GM12878 (cell line): ENCODE measurements around the gene RACGAP1. TPM values are rescaled to one million over a fixed set of nuclear protein-coding genes. Genes with fewer than 3 reads are reported as not detected.

Source experiments
- ATAC-seq: fragments of 200-7000 bp; cut with Tn5 transposase; 3 replicates; pipeline ENCODE4 v1.9.1; 2020; ENCODE audit warnings: mild to moderate bottlenecking, moderate library complexity
- BruUV-seq: library from RNA; stranded (reverse); fragments of 400-500 nt; replicated peaks from 2 replicates; lab custom pipeline; 2021; lab: Mats Ljungman, UMichigan
- CTCF ChIA-PET: fragments of 300-600 bp; sonication (Branson Sonifier 250); formaldehyde crosslinking; extraction: SDS; loops from one replicate; lab custom pipeline; 2021; ENCODE audit warnings: inconsistent platforms; lab: Yijun Ruan, JAX
- POLR2A ChIA-PET: fragments of 350-600 bp; formaldehyde crosslinking; extraction: SDS; loops from one replicate; lab custom pipeline; 2021; ENCODE audit warnings: inconsistent platforms; lab: Charles Lee
- RAD21 ChIA-PET: fragments of 300-600 bp; sonication (Branson Sonifier 250); formaldehyde crosslinking; loops from one replicate; lab custom pipeline; 2023; ENCODE audit warnings: antibody characterized with exemption; ENCODE audit not compliant: unreplicated experiment; lab: Charles Lee
- SMC1A ChIA-PET: fragments of 300-600 bp; sonication (Branson Sonifier 250); formaldehyde crosslinking; loops from one replicate; lab custom pipeline; 2023; ENCODE audit not compliant: unreplicated experiment, uncharacterized antibody; lab: Charles Lee
- DNase-seq: peaks from one replicate; pipeline ENCODE4 v3.0.0-alpha.2; 2011; ENCODE audit warnings: low read depth, low spot score
- FAIRE-seq: peaks from 3 replicates; lab custom pipeline; 2011; peaks lifted over from hg19 to GRCh38; lab: Jason Lieb, UNC
- H2AFZ ChIP-seq: 2 replicates; pipeline ENCODE4 v1.6.0; 2011; ENCODE audit warnings: low read depth, low read length, control low read depth; ENCODE audit not compliant: control insufficient read depth
- H3K27ac ChIP-seq: 2 replicates; pipeline ENCODE4 v1.5.1; 2011; ENCODE audit warnings: control low read depth; ENCODE audit not compliant: control insufficient read depth, insufficient read depth
- H3K27me3 ChIP-seq, 2 experiments: replicated peaks in 1 of 2; 2 replicates each; pipeline versions ENCODE4 v1.6.0 to v1.6.1; 2011; ENCODE audit warnings: low read length in 1 of 2; ENCODE audit not compliant: control insufficient read depth in 2 of 2, insufficient read depth in 2 of 2
- H3K36me3 ChIP-seq, 2 experiments: 2 replicates each; pipeline ENCODE4 v1.5.1; 2011; ENCODE audit warnings: low read length in 1 of 2; ENCODE audit not compliant: control insufficient read depth in 2 of 2, insufficient read depth in 2 of 2
- H3K4me1 ChIP-seq: 2 replicates; pipeline ENCODE4 v1.6.1; 2011; ENCODE audit warnings: mild to moderate bottlenecking, low read length, moderate library complexity, mixed read lengths; ENCODE audit not compliant: control insufficient read depth, insufficient read depth
- H3K4me2 ChIP-seq: 2 replicates; pipeline ENCODE4 v1.6.0; 2011; ENCODE audit warnings: control low read depth; ENCODE audit not compliant: control insufficient read depth, insufficient read depth
- H3K4me3 ChIP-seq: fragments of 200-600 bp; sonication (generic); 2 replicates; pipeline ENCODE4 v1.5.1; 2016
- H3K79me2 ChIP-seq: 2 replicates; pipeline ENCODE4 v1.6.0; 2011; ENCODE audit warnings: low read length; ENCODE audit not compliant: control insufficient read depth, insufficient read depth
- H3K9ac ChIP-seq: 2 replicates; pipeline ENCODE4 v1.8.0; 2011; ENCODE audit warnings: low read length, control low read depth, mixed read lengths; ENCODE audit not compliant: control insufficient read depth, insufficient read depth
- H3K9me3 ChIP-seq: replicated peaks from 3 replicates; pipeline ENCODE4 v1.5.1; 2011; ENCODE audit warnings: mild to moderate bottlenecking, low read length; ENCODE audit not compliant: control insufficient read depth, insufficient read depth
- H4K20me1 ChIP-seq: 2 replicates; pipeline ENCODE4 v1.6.0; 2011; ENCODE audit not compliant: control insufficient read depth, insufficient read depth
- HDAC6 ChIP-seq: fragments of 200-600 bp; sonication (generic); IDR thresholded peaks from one replicate; pipeline ENCODE4 v1.8.0; 2017; ENCODE audit warnings: antibody characterized with exemption; ENCODE audit not compliant: unreplicated experiment
- SREBF2 ChIP-seq: IDR thresholded peaks from 2 replicates; pipeline ENCODE4 v1.6.1; 2012; ENCODE audit warnings: mild to moderate bottlenecking, low read length
- WGBS: methylation state at CpG from one replicate; pipeline ENCODE4 v1.1.6; 2016; ENCODE audit warnings: low lambda C conversion rate; ENCODE audit not compliant: insufficient replicate concordance, insufficient coverage; ENCODE audit errors: missing lambda C conversion rate; 5-methylcytosine and 5-hydroxymethylcytosine counted together
- in situ Hi-C: fragments of 300-500 bp; cut with MboI; formaldehyde crosslinking; loops from 9 replicates; pipeline ENCODE4 v1.14.3; 2018; ENCODE audit warnings: mixed read lengths
- intact Hi-C: fragments of 100-400 bp; cut with micrococcal nuclease; formaldehyde crosslinking; loops from one replicate; pipeline ENCODE4 v1.14.2; 2022; ENCODE audit not compliant: unreplicated experiment
- polyA plus RNA-seq, 11 experiments: library from polyadenylated mRNA; depleted of rRNA in 4 of 11; unstranded in 6 of 11; stranded (reverse) in 5 of 11; fragments of >200 nt; fragmentation: Nextera tagmentation in 4 of 11; fragmentation: Illumina TruSeq in 1 of 11; extraction: Ambion mirVana in 4 of 11; extraction: Trizol in 1 of 11; gene quantifications; 1 replicate in 1 of 11; 2 replicates in 10 of 11; pipeline versions ENCODE4 v1.2.1 to v1.2.3, GENCODE V29; 2011 to 2016; ENCODE audit warnings: inconsistent platforms in 2 of 11, missing spikeins in 2 of 11, low read depth in 1 of 11
- total RNA-seq, 4 experiments: library from RNA; depleted of rRNA in 3 of 4; stranded (reverse); fragments of >200 nt in 3 of 4; fragmentation: Illumina TruSeq in 1 of 4; extraction: Trizol in 1 of 4; gene quantifications; 2 replicates each; pipeline versions ENCODE4 v1.2.1 to v1.2.3, GENCODE V29; 2013 to 2021
- TF ChIP-seq, protein P1 (sequence below): fragments of 450-650 bp; IDR thresholded peaks from 2 replicates; pipeline ENCODE4 v1.6.1; 2016; ENCODE audit warnings: mild to moderate bottlenecking, moderate library complexity, borderline replicate concordance

Gene RACGAP1
- total and polyA plus RNA-seq, 10 of the 15 experiments (the other 5 are each of a cell fraction or from before 2014, with no cell fraction given) = 32.4 to 87.9 (median 76.2) TPM

GRCh38 chr12:49946497-49946896, 78.8 kb downstream of the RACGAP1 start:
- H3K9me3 ChIP-seq = no peaks in the 10 kb centered on the region
- no peaks in the 10 kb centered on the region for H3K79me2 ChIP-seq
- no peak overlapping the region for H3K4me2 ChIP-seq
- H3K9ac ChIP-seq = no peak overlapping the region
- TF ChIP-seq SREBF2 (no peak), HDAC6 (no peak)
- TF ChIP-seq, protein P1, sequence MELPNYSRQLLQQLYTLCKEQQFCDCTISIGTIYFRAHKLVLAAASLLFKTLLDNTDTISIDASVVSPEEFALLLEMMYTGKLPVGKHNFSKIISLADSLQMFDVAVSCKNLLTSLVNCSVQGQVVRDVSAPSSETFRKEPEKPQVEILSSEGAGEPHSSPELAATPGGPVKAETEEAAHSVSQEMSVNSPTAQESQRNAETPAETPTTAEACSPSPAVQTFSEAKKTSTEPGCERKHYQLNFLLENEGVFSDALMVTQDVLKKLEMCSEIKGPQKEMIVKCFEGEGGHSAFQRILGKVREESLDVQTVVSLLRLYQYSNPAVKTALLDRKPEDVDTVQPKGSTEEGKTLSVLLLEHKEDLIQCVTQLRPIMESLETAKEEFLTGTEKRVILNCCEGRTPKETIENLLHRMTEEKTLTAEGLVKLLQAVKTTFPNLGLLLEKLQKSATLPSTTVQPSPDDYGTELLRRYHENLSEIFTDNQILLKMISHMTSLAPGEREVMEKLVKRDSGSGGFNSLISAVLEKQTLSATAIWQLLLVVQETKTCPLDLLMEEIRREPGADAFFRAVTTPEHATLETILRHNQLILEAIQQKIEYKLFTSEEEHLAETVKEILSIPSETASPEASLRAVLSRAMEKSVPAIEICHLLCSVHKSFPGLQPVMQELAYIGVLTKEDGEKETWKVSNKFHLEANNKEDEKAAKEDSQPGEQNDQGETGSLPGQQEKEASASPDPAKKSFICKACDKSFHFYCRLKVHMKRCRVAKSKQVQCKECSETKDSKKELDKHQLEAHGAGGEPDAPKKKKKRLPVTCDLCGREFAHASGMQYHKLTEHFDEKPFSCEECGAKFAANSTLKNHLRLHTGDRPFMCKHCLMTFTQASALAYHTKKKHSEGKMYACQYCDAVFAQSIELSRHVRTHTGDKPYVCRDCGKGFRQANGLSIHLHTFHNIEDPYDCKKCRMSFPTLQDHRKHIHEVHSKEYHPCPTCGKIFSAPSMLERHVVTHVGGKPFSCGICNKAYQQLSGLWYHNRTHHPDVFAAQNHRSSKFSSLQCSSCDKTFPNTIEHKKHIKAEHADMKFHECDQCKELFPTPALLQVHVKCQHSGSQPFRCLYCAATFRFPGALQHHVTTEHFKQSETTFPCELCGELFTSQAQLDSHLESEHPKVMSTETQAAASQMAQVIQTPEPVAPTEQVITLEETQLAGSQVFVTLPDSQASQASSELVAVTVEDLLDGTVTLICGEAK = no peak
- TF ChIP-seq, all 136 proteins: peak for 0
- ATAC-seq (no peak), DNase-seq (no peak), FAIRE-seq (no peak)
- no peak overlapping the region for H3K4me3 ChIP-seq
- H2AFZ ChIP-seq = no peak overlapping the region
- intact Hi-C loops (no loop called here), in situ Hi-C loops (no loop called here)
- CTCF ChIA-PET = interaction anchor here (0.6 to 2.8 kb wide), 34 partner anchors 10 to 749 kb away, joined by 3 to 35 read pairs (median 4); partner anchors contain the start of genes SMARCD1 and TMBIM6
- POLR2A ChIA-PET = no interaction called here
- no peak overlapping the region for H3K27ac ChIP-seq
- H3K4me1 ChIP-seq = no peaks in the 10 kb centered on the region
- no TSS peak for BruUV-seq
- H4K20me1 ChIP-seq = no peaks in the 10 kb centered on the region
- H3K36me3 ChIP-seq = no peaks in the 10 kb centered on the region
- no peaks in the 10 kb centered on the region; a peak in 1 of 4 replicates for H3K27me3 ChIP-seq
- SMC1A ChIA-PET = interaction anchor here (0.8 to 2.0 kb wide), 8 partner anchors 14 to 135 kb away, joined by 3 to 8 read pairs (median 4); no protein-coding TSS in a partner anchor
- 64% methylated on average over 3 of the region's 3 CpGs for WGBS
- RAD21 ChIA-PET = interaction anchor here (1.6 kb wide), 1 partner anchor 80 kb away, joined by 4 read pairs; no protein-coding TSS in a partner anchor
